Activated CD4-positive, alpha-beta T cell treated with anti-CD3 and anti-CD28 coated beads, Interleukin-2, amount 10 ng/mL, durations not matched to agents 24 days and 14 days (primary cell): ENCODE measurements around the gene FGF6. TPM values are rescaled to one million over a fixed set of nuclear protein-coding genes. Genes with fewer than 3 reads are reported as not detected.

Source experiments
- DNase-seq: peaks from one replicate; pipeline ENCODE4 v3.0.0; 2022
- H3K27ac Mint-ChIP-seq: one replicate; pipeline ENCODE4 v1.8.0; 2022; ENCODE audit warnings: mild to moderate bottlenecking, mixed read lengths
- H3K27me3 Mint-ChIP-seq: one replicate; pipeline ENCODE4 v1.8.0; 2022; ENCODE audit warnings: mixed read lengths
- H3K36me3 Mint-ChIP-seq: one replicate; pipeline ENCODE4 v1.8.0; 2022; ENCODE audit warnings: low read depth, mild to moderate bottlenecking, mixed read lengths
- H3K4me1 Mint-ChIP-seq: one replicate; pipeline ENCODE4 v1.8.0; 2021; ENCODE audit warnings: mixed read lengths
- H3K4me3 Mint-ChIP-seq: one replicate; pipeline ENCODE4 v1.8.0; 2022; ENCODE audit warnings: mild to moderate bottlenecking, moderate library complexity, mixed read lengths
- H3K9me3 Mint-ChIP-seq: one replicate; pipeline ENCODE4 v1.8.0; 2021; ENCODE audit warnings: mixed read lengths
- intact Hi-C: fragments of 100-400 bp; cut with micrococcal nuclease; formaldehyde crosslinking; loops from one replicate; pipeline ENCODE4 v1.15.1; 2023
- total RNA-seq: library from RNA; stranded (reverse); gene quantifications from 2 replicates; pipeline ENCODE4 v1.2.3, GENCODE V29; 2022

Gene FGF6
- total RNA-seq, 1 donor from 2014 or later, result not detected

DNA sequence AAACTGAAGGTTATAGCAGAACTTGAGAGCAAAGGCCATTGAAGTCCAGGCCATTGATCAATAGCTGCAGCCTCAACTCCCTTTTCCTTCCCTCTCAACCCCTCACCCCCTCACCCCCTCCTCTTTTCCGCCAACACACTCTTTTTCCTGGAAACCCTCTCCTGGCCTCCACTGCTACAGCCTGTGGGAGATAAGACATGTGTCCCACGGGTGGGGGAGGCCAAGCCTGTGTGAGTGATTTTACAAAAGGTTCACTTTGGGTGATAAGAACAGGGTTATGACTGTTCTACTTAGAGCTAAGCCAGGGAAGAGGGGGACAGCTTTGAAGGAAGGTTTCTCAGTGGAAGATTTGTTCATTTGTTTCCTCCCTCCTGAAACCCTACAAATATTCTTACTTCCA lies 57.0 kb downstream of the FGF6 start:
- no peak overlapping the region for H3K27ac Mint-ChIP-seq
- no peak for DNase-seq
- H3K4me1 Mint-ChIP-seq, result no peaks in the 10 kb centered on the region
- H3K36me3 Mint-ChIP-seq, result no peaks in the 10 kb centered on the region
- H3K9me3 Mint-ChIP-seq, result no peaks in the 10 kb centered on the region
- intact Hi-C loops, result no loop called here
- H3K27me3 Mint-ChIP-seq, result peaks cover 28% of the 10 kb centered on the region
- H3K4me3 Mint-ChIP-seq, result no peak overlapping the region

DNA sequence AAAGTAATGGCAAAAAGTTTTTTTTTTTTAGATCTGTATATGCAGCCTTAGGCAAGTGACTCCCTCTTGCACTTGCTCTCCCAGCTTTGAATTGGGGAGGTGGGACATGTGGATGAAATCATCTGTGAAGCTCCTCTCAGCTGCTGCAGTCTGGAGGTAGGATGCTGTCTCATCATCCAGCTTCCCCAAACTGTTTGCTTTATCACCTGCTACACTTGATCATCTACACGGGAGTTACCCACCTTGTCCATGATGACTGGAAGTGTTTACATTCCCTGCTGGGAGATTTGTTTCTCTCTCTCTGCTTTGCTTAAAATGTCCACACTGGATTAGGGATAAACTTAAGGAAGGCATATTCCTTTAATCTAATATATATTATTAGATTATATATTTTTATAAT lies 57.6 kb downstream of the FGF6 start:
- intact Hi-C loops, result no loop called here
- H3K9me3 Mint-ChIP-seq, result no peaks in the 10 kb centered on the region
- H3K27ac Mint-ChIP-seq, result no peak overlapping the region
- H3K4me1 Mint-ChIP-seq, result no peaks in the 10 kb centered on the region
- no peaks in the 10 kb centered on the region for H3K36me3 Mint-ChIP-seq
- peaks cover 26% of the 10 kb centered on the region for H3K27me3 Mint-ChIP-seq
- no peak for DNase-seq
- H3K4me3 Mint-ChIP-seq, result no peak overlapping the region

DNA sequence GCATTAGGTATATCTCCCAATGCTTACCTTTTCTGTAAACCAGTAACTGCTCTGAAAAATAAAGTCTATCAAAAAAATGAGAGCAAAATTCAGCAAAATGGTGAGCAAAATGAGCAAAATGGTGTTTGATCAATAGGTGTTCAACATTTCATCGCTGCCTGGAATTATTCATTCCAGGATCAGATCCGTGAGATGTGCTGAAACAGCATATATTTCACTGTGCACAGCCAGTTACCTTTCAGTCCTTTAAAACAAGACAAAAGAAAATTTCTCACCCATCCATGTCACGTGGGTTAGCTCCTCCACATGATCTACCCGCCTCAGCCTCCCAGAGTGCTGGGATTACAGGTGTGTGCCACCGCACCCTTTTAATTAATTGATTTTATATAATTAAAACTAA lies 58.0 kb downstream of the FGF6 start:
- intact Hi-C loops, result no loop called here
- H3K27ac Mint-ChIP-seq, result no peak overlapping the region
- no peaks in the 10 kb centered on the region for H3K36me3 Mint-ChIP-seq
- no peak overlapping the region for H3K4me3 Mint-ChIP-seq
- H3K9me3 Mint-ChIP-seq, result no peaks in the 10 kb centered on the region
- no peak for DNase-seq
- no peaks in the 10 kb centered on the region for H3K4me1 Mint-ChIP-seq
- H3K27me3 Mint-ChIP-seq, result peaks cover 24% of the 10 kb centered on the region

DNA sequence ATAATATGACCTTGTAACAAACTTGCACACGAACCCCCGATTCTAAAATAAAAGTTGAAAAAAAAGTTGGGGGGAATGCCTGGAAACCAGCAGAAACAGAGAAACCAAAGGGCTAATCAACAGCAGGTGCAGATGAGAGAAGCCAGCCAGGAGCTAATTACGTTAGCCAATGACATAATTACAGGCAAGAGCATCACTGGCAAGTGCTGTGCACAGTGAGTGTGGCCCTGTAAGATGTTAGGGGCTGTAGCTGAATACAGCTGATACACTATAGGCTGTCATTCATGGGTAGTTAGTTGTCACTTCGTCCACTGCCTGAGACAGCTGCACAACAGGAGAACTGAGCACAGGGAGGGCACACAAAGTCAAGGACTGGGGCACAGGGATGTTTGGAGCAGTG lies 58.8 kb downstream of the FGF6 start:
- no peak overlapping the region for H3K27ac Mint-ChIP-seq
- no peaks in the 10 kb centered on the region for H3K4me1 Mint-ChIP-seq
- H3K9me3 Mint-ChIP-seq, result no peaks in the 10 kb centered on the region
- DNase-seq, result no peak
- H3K27me3 Mint-ChIP-seq, result peaks cover 23% of the 10 kb centered on the region
- intact Hi-C loops, result no loop called here
- H3K4me3 Mint-ChIP-seq, result no peak overlapping the region
- no peaks in the 10 kb centered on the region for H3K36me3 Mint-ChIP-seq

Other genes with a start within 250 kb of the FGF6 start
- 607 and 615 TPM in 2 replicates for gene CCND2, start 172.1 kb downstream of the FGF6 start, total RNA-seq
- gene TIGAR, start 124.6 kb downstream of the FGF6 start, total RNA-seq, result 13.4 TPM in 2 replicates
- not detected in 2 replicates for gene FGF23, start 66.1 kb downstream of the FGF6 start, total RNA-seq
- 31.4 and 35.8 TPM in 2 replicates for gene RAD51AP1, start 93.1 kb upstream of the FGF6 start, total RNA-seq
- 26.6 and 29.9 TPM in 2 replicates for gene DYRK4, start 116.4 kb upstream of the FGF6 start, total RNA-seq
- gene AKAP3, start 203.2 kb upstream of the FGF6 start, total RNA-seq, result 0.42 and 1.1 TPM in 2 replicates
- gene NDUFA9, start 203.3 kb upstream of the FGF6 start, total RNA-seq, result 130 and 139 TPM in 2 replicates